HCT116 (cell line): ENCODE measurements around the gene CARD14.

Source experiments
- CTCF ChIP-seq, 3 experiments: fragments of 200-600 bp in 1 of 3; sonication (generic) in 1 of 3; IDR thresholded peaks in 2 of 3; conservative IDR thresholded peaks in 1 of 3; 2 replicates each; pipeline ENCODE4 v1.5.1; 2012 to 2017; ENCODE audit warnings: low read depth in 2 of 3, low read length in 2 of 3, antibody characterized with exemption in 1 of 3, borderline replicate concordance in 1 of 3, control low read depth in 1 of 3, mild to moderate bottlenecking in 1 of 3, mixed read lengths in 1 of 3, mixed run types in 1 of 3, moderate library complexity in 1 of 3; ENCODE audit not compliant: insufficient read depth in 1 of 3
- EZH2 ChIP-seq: fragments of 200-600 bp; sonication (generic); IDR thresholded peaks from 2 replicates; pipeline ENCODE4 v1.6.1; 2017; ENCODE audit warnings: antibody characterized with exemption, mixed run types
- MAX ChIP-seq: IDR thresholded peaks from 2 replicates; pipeline ENCODE4 v1.6.1; 2012
- POLR2A ChIP-seq: IDR thresholded peaks from 2 replicates; pipeline ENCODE4 v1.7.0; 2011; ENCODE audit warnings: borderline replicate concordance; ENCODE audit not compliant: insufficient read depth, insufficient read length; ENCODE audit errors: extremely low read depth
- POLR2AphosphoS5 ChIP-seq: IDR thresholded peaks from 2 replicates; pipeline ENCODE4 v1.6.1; 2011; ENCODE audit warnings: mild to moderate bottlenecking, low read depth, low read length, moderate library complexity
- RAD21 ChIP-seq: IDR thresholded peaks from 2 replicates; pipeline ENCODE4 v1.6.1; 2012; ENCODE audit warnings: low read depth, mild to moderate bottlenecking
- SIN3A ChIP-seq: IDR thresholded peaks from 2 replicates; pipeline ENCODE4 v1.6.1; 2012; ENCODE audit warnings: low read depth
- SP1 ChIP-seq: IDR thresholded peaks from 2 replicates; pipeline ENCODE4 v1.6.1; 2012; ENCODE audit warnings: low read depth

GRCh38 chr17:80237386-80237785, 67.6 kb downstream of the CARD14 start:
- TF ChIP-seq CTCF (IDR thresholded peaks at IDR 0.05 in 2 of 3, conservative IDR thresholded peaks at IDR 0.05 in 1 of 3; ENCODE audit: borderline replicate concordance in 1 of 3, insufficient read depth in 1 of 3, low read depth in 2 of 3, low read length in 2 of 3) = no peak
- TF ChIP-seq MAX = no peak
- no peak for TF ChIP-seq POLR2AphosphoS5
- TF ChIP-seq EZH2 = no peak
- no peak for TF ChIP-seq POLR2A
- TF ChIP-seq SP1 = no peak
- TF ChIP-seq SIN3A = no peak
- TF ChIP-seq RAD21 = no peak
